H1 (cell line): ENCODE measurements around the gene IRF4. TPM values are rescaled to one million over a fixed set of nuclear protein-coding genes. Genes with fewer than 3 reads are reported as not detected.

Experiments used
- CTCF ChIA-PET: fragments of 300-600 bp; sonication (Branson Sonifier 250); formaldehyde crosslinking; loops from one replicate; lab custom pipeline; 2021; ENCODE audit not compliant: partially characterized antibody; lab: Charles Lee
- POLR2A ChIA-PET: fragments of 300-600 bp; sonication (Branson Sonifier 250); formaldehyde crosslinking; loops from one replicate; lab custom pipeline; 2021; ENCODE audit warnings: inconsistent platforms; ENCODE audit not compliant: partially characterized antibody; lab: Charles Lee
- DNase-seq, 2 experiments: peaks; one replicate each; pipeline versions ENCODE4 v3.0.0 to v3.0.0-alpha.2; 2010 to 2022; ENCODE audit warnings: low spot score in 2 of 2, low read depth in 1 of 2, mixed read lengths in 1 of 2
- FAIRE-seq: peaks from 2 replicates; lab custom pipeline; 2011; peaks lifted over from hg19 to GRCh38; lab: Jason Lieb, UNC
- H2AFZ ChIP-seq: 2 replicates; pipeline ENCODE4 v1.8.1; 2012; ENCODE audit warnings: low read length, inconsistent platforms
- H2AK5ac ChIP-seq: 2 replicates; pipeline ENCODE4 v1.6.1; 2013; ENCODE audit warnings: low read depth, low read length
- H2BK120ac ChIP-seq: replicated peaks from 2 replicates; pipeline ENCODE3; 2013; ENCODE audit warnings: low read depth, low read length, inconsistent platforms
- H2BK12ac ChIP-seq: 2 replicates; pipeline ENCODE4 v1.6.1; 2013; ENCODE audit warnings: low read depth, low read length
- H2BK15ac ChIP-seq: 2 replicates; pipeline ENCODE4 v1.6.1; 2013; ENCODE audit warnings: low read length
- H2BK20ac ChIP-seq: 2 replicates; pipeline ENCODE4 v1.6.1; 2013; ENCODE audit warnings: low read length
- H2BK5ac ChIP-seq: 2 replicates; pipeline ENCODE4 v1.6.1; 2013; ENCODE audit warnings: low read depth, low read length
- H3K14ac ChIP-seq: 2 replicates; pipeline ENCODE4 v1.6.1; 2013; ENCODE audit warnings: inconsistent platforms; ENCODE audit not compliant: insufficient read length
- H3K18ac ChIP-seq: 2 replicates; pipeline ENCODE4 v1.6.1; 2013; ENCODE audit warnings: low read length; ENCODE audit errors: extremely low read depth
- H3K23ac ChIP-seq: 2 replicates; pipeline ENCODE4 v1.6.1; 2013; ENCODE audit warnings: inconsistent platforms; ENCODE audit not compliant: insufficient read length
- H3K23me2 ChIP-seq: 2 replicates; pipeline ENCODE4 v1.6.1; 2013; ENCODE audit warnings: low read depth, low read length
- H3K27ac ChIP-seq: 2 replicates; pipeline ENCODE4 v1.6.1; 2011; ENCODE audit warnings: low read depth, low read length, inconsistent platforms
- H3K27me3 ChIP-seq, 4 experiments: replicated peaks in 1 of 4; 1 replicate in 1 of 4; 2 replicates in 3 of 4; pipeline versions ENCODE4 v1.6.1 to v1.8.1; 2011 to 2013; ENCODE audit warnings: low read length in 3 of 4, mild to moderate bottlenecking in 3 of 4, inconsistent platforms in 2 of 4, mixed read lengths in 2 of 4, moderate library complexity in 1 of 4; ENCODE audit not compliant: control insufficient read depth in 3 of 4, insufficient read depth in 3 of 4; ENCODE audit errors: extremely low read depth in 1 of 4
- H3K36me3 ChIP-seq, 4 experiments: 2 replicates each; pipeline versions ENCODE4 v1.6.1 to v1.8.1; 2011 to 2013; ENCODE audit warnings: mild to moderate bottlenecking in 4 of 4, low read length in 3 of 4, moderate library complexity in 2 of 4, control low read depth in 1 of 4, inconsistent platforms in 1 of 4; ENCODE audit not compliant: insufficient read depth in 4 of 4, control insufficient read depth in 2 of 4
- H3K4ac ChIP-seq: replicated peaks from 2 replicates; pipeline ENCODE3; 2013; ENCODE audit warnings: low read length, low read depth, mixed read lengths, inconsistent platforms; ENCODE audit not compliant: insufficient read length
- H3K4me1 ChIP-seq, 4 experiments: replicated peaks in 1 of 4; 1 replicate in 1 of 4; 2 replicates in 3 of 4; pipeline versions ENCODE4 v1.6.1 to v1.8.1; 2011 to 2013; ENCODE audit warnings: low read length in 3 of 4, inconsistent platforms in 2 of 4, mixed read lengths in 1 of 4; ENCODE audit not compliant: insufficient read depth in 4 of 4, control insufficient read depth in 3 of 4
- H3K4me2 ChIP-seq, 2 experiments: 2 replicates each; pipeline versions ENCODE4 v1.6.1 to v1.8.1; 2011 to 2013; ENCODE audit warnings: low read depth in 2 of 2, low read length in 2 of 2, control low read depth in 1 of 2, inconsistent platforms in 1 of 2, mild to moderate bottlenecking in 1 of 2; ENCODE audit not compliant: insufficient read depth in 1 of 2
- H3K4me3 ChIP-seq, 4 experiments: fragments of 200-600, 300-600 bp in 1 of 4; sonication (generic), shearing (Covaris generic), sonication (Bioruptor Twin) in 1 of 4; 2 replicates each; pipeline versions ENCODE4 v1.5.1 to v1.8.1; 2011 to 2016; ENCODE audit warnings: low read length in 4 of 4, low read depth in 3 of 4, control low read depth in 2 of 4, inconsistent platforms in 2 of 4, mild to moderate bottlenecking in 2 of 4, mixed read lengths in 1 of 4, moderate library complexity in 1 of 4; ENCODE audit not compliant: insufficient read depth in 2 of 4; ENCODE audit errors: extremely low read depth in 1 of 4
- H3K56ac ChIP-seq: replicated peaks from 2 replicates; pipeline ENCODE3; 2013; ENCODE audit warnings: low read depth, mild to moderate bottlenecking, mixed read lengths, low read length, inconsistent platforms; ENCODE audit not compliant: insufficient read length
- H3K79me1 ChIP-seq: 2 replicates; pipeline ENCODE4 v1.6.1; 2013; ENCODE audit warnings: low read depth, low read length, control low read depth
- H3K79me2 ChIP-seq, 2 experiments: 2 replicates each; pipeline versions ENCODE4 v1.6.1 to v1.8.1; 2012 to 2013; ENCODE audit warnings: low read length in 2 of 2, mild to moderate bottlenecking in 2 of 2, inconsistent platforms in 1 of 2; ENCODE audit not compliant: insufficient read depth in 2 of 2, control insufficient read depth in 1 of 2
- H3K9ac ChIP-seq, 4 experiments: replicated peaks in 1 of 4; 1 replicate in 1 of 4; 2 replicates in 3 of 4; pipeline versions ENCODE4 v1.6.1 to v1.8.1; 2011 to 2013; ENCODE audit warnings: low read depth in 3 of 4, low read length in 3 of 4, control low read depth in 2 of 4, mild to moderate bottlenecking in 2 of 4, moderate library complexity in 2 of 4, inconsistent platforms in 1 of 4; ENCODE audit errors: extremely low read depth in 1 of 4
- H3K9me3 ChIP-seq, 2 experiments: 2 replicates each; pipeline versions ENCODE4 v1.6.1 to v1.8.1; 2012 to 2013; ENCODE audit warnings: mild to moderate bottlenecking in 2 of 2, moderate library complexity in 2 of 2, control low read depth in 1 of 2, inconsistent platforms in 1 of 2, low read depth in 1 of 2, low read length in 1 of 2, mixed read lengths in 1 of 2; ENCODE audit not compliant: insufficient read depth in 2 of 2
- H4K20me1 ChIP-seq, 2 experiments: replicated peaks in 1 of 2; 2 replicates each; pipeline versions ENCODE3 to v1.8.1; 2011 to 2013; ENCODE audit warnings: inconsistent platforms in 2 of 2, low read length in 2 of 2, mild to moderate bottlenecking in 1 of 2; ENCODE audit not compliant: insufficient read depth in 2 of 2, control insufficient read depth in 1 of 2
- H4K5ac ChIP-seq: 2 replicates; pipeline ENCODE4 v1.6.1; 2013; ENCODE audit warnings: low read length, low read depth, mixed read lengths, inconsistent platforms; ENCODE audit not compliant: insufficient read length
- H4K8ac ChIP-seq: 2 replicates; pipeline ENCODE4 v1.8.0; 2013; ENCODE audit warnings: mild to moderate bottlenecking, moderate library complexity, low read length, inconsistent platforms; ENCODE audit not compliant: insufficient read depth; ENCODE audit errors: extremely low read depth
- H4K91ac ChIP-seq: replicated peaks from 2 replicates; pipeline ENCODE3; 2013; ENCODE audit warnings: low read length, mixed read lengths, inconsistent platforms; ENCODE audit not compliant: insufficient read length
- BCL11A ChIP-seq, 2 experiments: IDR thresholded peaks; one replicate each; pipeline ENCODE4 v1.6.1; 2011; ENCODE audit warnings: low read depth in 2 of 2, low read length in 2 of 2, mild to moderate bottlenecking in 2 of 2
- CBX8 ChIP-seq: fragments of 300-800, 300-1000 bp; sonication (generic); IDR thresholded peaks from 2 replicates; pipeline ENCODE4 v1.7.1; 2016; ENCODE audit warnings: low read depth, low read length, borderline replicate concordance
- EGR1 ChIP-seq: IDR thresholded peaks from 2 replicates; pipeline ENCODE4 v1.6.1; 2011; ENCODE audit warnings: low read depth, low read length, borderline replicate concordance
- KDM5A ChIP-seq: fragments of 200-600 bp; IDR thresholded peaks from 2 replicates; pipeline ENCODE4 v1.7.1; 2012; ENCODE audit warnings: mild to moderate bottlenecking, low read length, inconsistent platforms, mixed read lengths
- POLR2AphosphoS5 ChIP-seq: IDR thresholded peaks from 2 replicates; pipeline ENCODE4 v1.6.1; 2011; ENCODE audit warnings: low read depth, low read length
- SRF ChIP-seq: IDR thresholded peaks from 2 replicates; pipeline ENCODE4 v1.6.1; 2011; ENCODE audit warnings: mild to moderate bottlenecking, low read depth, low read length, moderate library complexity
- WGBS, 2 experiments: shearing (Covaris generic) in 1 of 2; methylation state at CpG; one replicate each; pipeline versions ENCODE4 v1.1.6 to v1.1.7; 2013 to 2015; ENCODE audit warnings: low lambda C conversion rate in 2 of 2, mixed read lengths in 2 of 2, inconsistent platforms in 1 of 2, low coverage in 1 of 2, missing lambda C conversion rate in 1 of 2; ENCODE audit not compliant: insufficient replicate concordance in 2 of 2, insufficient coverage in 1 of 2, insufficient read length in 1 of 2; ENCODE audit errors: extremely low coverage in 1 of 2, missing lambda C conversion rate in 1 of 2; 5-methylcytosine and 5-hydroxymethylcytosine counted together
- polyA plus RNA-seq, 7 experiments: library from polyadenylated mRNA; depleted of rRNA in 3 of 7; stranded (reverse) in 5 of 7; unstranded in 2 of 7; fragments of >200 nt in 5 of 7; fragments of 200-250 nt in 2 of 7; gene quantifications; 1 replicate in 5 of 7; 2 replicates in 1 of 7; 4 replicates in 1 of 7; pipeline versions ENCODE4 v1.2.1 to v1.2.3, GENCODE V29; 2011 to 2013; ENCODE audit warnings: missing spikeins in 2 of 7, mixed read lengths in 2 of 7
- total RNA-seq: library from RNA; stranded (reverse); fragmentation: NEBNext Ultra II Directional; extraction: Animal tissue kit (Norgen Biotek cat#: 25700); gene quantifications from 2 replicates; pipeline ENCODE4 v1.2.1, GENCODE V29; 2021
- TF ChIP-seq, protein P1 (sequence below): IDR thresholded peaks from 2 replicates; pipeline ENCODE4 v1.6.1; 2011; ENCODE audit warnings: low read depth, mild to moderate bottlenecking, low read length; ENCODE audit not compliant: insufficient read depth

The IRF4 gene
- total and polyA plus RNA-seq, 2 of the 8 experiments (the other 6 are each of a cell fraction or from before 2014, with no cell fraction given), result 0.77 to 2.1 TPM

DNA sequence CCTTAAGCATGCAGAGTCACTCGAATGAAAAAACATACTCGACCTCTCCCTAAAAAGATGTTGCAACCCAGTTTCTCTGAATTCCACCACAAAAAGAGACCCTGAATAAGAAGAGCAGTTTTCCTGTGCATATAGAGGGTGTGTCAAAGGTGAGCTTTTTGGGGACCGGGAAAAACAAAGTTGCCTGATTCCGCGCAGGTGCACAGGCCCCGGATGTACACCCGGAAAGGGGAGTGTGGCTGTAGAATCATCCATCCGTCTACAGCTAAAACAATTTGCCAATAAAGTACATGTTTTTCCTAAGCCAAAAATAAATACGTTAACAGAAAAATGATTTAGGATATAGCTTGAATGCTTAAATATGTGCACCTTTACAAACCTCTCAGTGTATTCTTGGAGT is 41.2 kb upstream of the IRF4 start:
- CTCF ChIA-PET, result interaction anchor here (0.5 to 5.1 kb wide), 22 partner anchors 10 to 1037 kb away, joined by 3 to 48 read pairs (median 5); partner anchors contain the start of gene IRF4
- Histone ChIP-seq H2BK120ac (no peak overlapping the region), H3K4ac (no peak overlapping the region), H3K23ac (no peak overlapping the region), H3K79me2 (no peaks in the 10 kb centered on the region), H3K9me3 (peaks cover 53 to 82% of the 10 kb centered on the region in 2 experiments), H3K36me3 (no peaks in the 10 kb centered on the region; a peak in 1 of 8 replicates), H2BK20ac (no peak overlapping the region), H4K91ac (no peak overlapping the region), H2BK15ac (no peak overlapping the region), H3K4me1 (no peaks in the 10 kb centered on the region; a peak in 2 of 7 replicates), H3K4me2 (no peak overlapping the region), H4K5ac (no peak overlapping the region), H3K27me3 (no peaks in the 10 kb centered on the region; a peak in 2 of 7 replicates), H3K4me3 (no peak overlapping the region), H3K79me1 (no peaks in the 10 kb centered on the region), H4K20me1 (peaks cover 0 to 2% of the 10 kb centered on the region in 2 experiments), H3K18ac (no peak overlapping the region), H2BK12ac (no peak overlapping the region), H2BK5ac (no peak overlapping the region), H3K9ac (no peak overlapping the region), H2AK5ac (no peak overlapping the region), H3K14ac (no peak overlapping the region), H4K8ac (no peak overlapping the region), H3K27ac (no peak overlapping the region), H3K56ac (no peak overlapping the region), H2AFZ (no peak overlapping the region), H3K23me2 (no peaks in the 10 kb centered on the region; the same call in 1 of the 2 replicates)
- no peak for FAIRE-seq
- DNase-seq, result no peak
- POLR2A ChIA-PET, result no interaction called here
- 88% methylated on average over 9 of the region's 9 CpGs; no CpG with 5 or more reads in 1 of the 2 experiments for WGBS, 2 experiments
- TF ChIP-seq, protein P1, sequence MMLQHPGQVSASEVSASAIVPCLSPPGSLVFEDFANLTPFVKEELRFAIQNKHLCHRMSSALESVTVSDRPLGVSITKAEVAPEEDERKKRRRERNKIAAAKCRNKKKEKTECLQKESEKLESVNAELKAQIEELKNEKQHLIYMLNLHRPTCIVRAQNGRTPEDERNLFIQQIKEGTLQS, result no peak
- TF ChIP-seq SRF, result no peak
- no peak for TF ChIP-seq KDM5A
- no peak for TF ChIP-seq BCL11A (IDR thresholded peaks at IDR 0.05; ENCODE audit: low read depth in 2 of 2, low read length in 2 of 2)
- TF ChIP-seq EGR1, result no peak
- TF ChIP-seq POLR2AphosphoS5, result no peak
- TF ChIP-seq CBX8, result no peak
